Stimulated activated naive CD4-positive, alpha-beta T cell (primary cell): ENCODE measurements around the gene ADAP1.

Source experiments
- DNase-seq, 6 experiments: peaks; one replicate each; lab custom pipeline; 2025; lab: John Stamatoyannopoulos, UW

The ADAP1 gene

GRCh38 chr7:988426-988911 is 34.0 kb upstream of the ADAP1 start:
- DNase-seq: no peak

- DNase-seq: no peak
These were observed 33.4 kb upstream of the ADAP1 start for GRCh38 chr7:987909-988308.

- no peak for DNase-seq
These were observed 32.6 kb upstream of the ADAP1 start for GRCh38 chr7:986766-987751.

- no peak for DNase-seq
These were observed 31.6 kb upstream of the ADAP1 start for GRCh38 chr7:985915-986741.

- no peak for DNase-seq
These were observed 30.6 kb upstream of the ADAP1 start for GRCh38 chr7:985127-985416.

- DNase-seq: no peak
These were observed 30.1 kb upstream of the ADAP1 start for GRCh38 chr7:984361-985126.

- DNase-seq: no peak
These were observed 29.2 kb upstream of the ADAP1 start for GRCh38 chr7:983616-984071.

- no peak for DNase-seq
These were observed 28.6 kb upstream of the ADAP1 start, which contains the start of gene CYP2W1 for GRCh38 chr7:983004-983615. Gene CYP2W1 (plus strand): TSS chr7:983181. CDS start chr7:983212, 31 bp downstream.

GRCh38 chr7:982511-983003 is 28.1 kb upstream of the ADAP1 start:
- DNase-seq: no peak

- DNase-seq: no peak
These were observed 27.5 kb upstream of the ADAP1 start for GRCh38 chr7:981793-982510.

- DNase-seq: no peak
These were observed 25.5 kb upstream of the ADAP1 start for GRCh38 chr7:979886-980571.

GRCh38 chr7:979151-979550 is 24.7 kb upstream of the ADAP1 start:
- no peak for DNase-seq

GRCh38 chr7:978416-979091 is 24.1 kb upstream of the ADAP1 start:
- DNase-seq: no peak

GRCh38 chr7:978049-978346 is 23.5 kb upstream of the ADAP1 start:
- DNase-seq: no peak

GRCh38 chr7:977326-978048 is 23.0 kb upstream of the ADAP1 start:
- no peak for DNase-seq

GRCh38 chr7:976901-977325 is 22.4 kb upstream of the ADAP1 start:
- no peak for DNase-seq

- DNase-seq: no peak
These were observed 21.4 kb upstream of the ADAP1 start for GRCh38 chr7:975702-976473.
